Activated CD4-positive, alpha-beta T cell treated with anti-CD3 and anti-CD28 coated beads for 36 hours (primary cell): ENCODE results near the gene IMMP1L. TPM values are rescaled to one million over a fixed set of nuclear protein-coding genes. Genes with fewer than 3 reads are reported as not detected.

ENCODE experiments used
- ATAC-seq: fragments of 200-7000 bp; cut with Tn5 transposase; one replicate; pipeline ENCODE4 v1.10.0; 2021; ENCODE audit warnings: mild to moderate bottlenecking, moderate library complexity
- CTCF ChIA-PET: fragments of 350-600 bp; sonication (Branson Sonifier 250); formaldehyde crosslinking; loops from one replicate; lab custom pipeline; 2021; ENCODE audit warnings: antibody characterized with exemption; lab: Charles Lee
- POLR2A ChIA-PET: fragments of 350-600 bp; sonication (Branson Sonifier 250); formaldehyde crosslinking; loops from one replicate; lab custom pipeline; 2021; ENCODE audit warnings: antibody characterized with exemption, inconsistent platforms; lab: Charles Lee
- DNase-seq: peaks from one replicate; pipeline ENCODE4 v3.0.0-alpha.2; 2020
- H3K27ac Mint-ChIP-seq: one replicate; pipeline ENCODE4 v1.8.0; 2021; ENCODE audit warnings: mixed read lengths
- H3K27me3 Mint-ChIP-seq: one replicate; pipeline ENCODE4 v1.8.0; 2021; ENCODE audit warnings: mixed read lengths
- H3K36me3 Mint-ChIP-seq: one replicate; pipeline ENCODE4 v1.8.0; 2021; ENCODE audit warnings: low read depth, mixed read lengths
- H3K4me1 Mint-ChIP-seq: one replicate; pipeline ENCODE4 v1.8.0; 2021; ENCODE audit warnings: mixed read lengths
- H3K4me3 Mint-ChIP-seq: one replicate; pipeline ENCODE4 v1.8.0; 2021; ENCODE audit warnings: mild to moderate bottlenecking, moderate library complexity, mixed read lengths
- H3K9me3 Mint-ChIP-seq: one replicate; pipeline ENCODE4 v1.8.0; 2021; ENCODE audit warnings: low read depth, mixed read lengths
- intact Hi-C, 2 experiments: fragments of 100-400 bp; cut with DNase I in 1 of 2; cut with micrococcal nuclease in 1 of 2; formaldehyde crosslinking; loops; one replicate each; pipeline versions ENCODE4 v1.14.2 to v1.15.1; 2022 to 2024; cut with DNase I, micrococcal nuclease
- total RNA-seq, 2 experiments: library from RNA; stranded (reverse); gene quantifications; one replicate each; pipeline ENCODE4 v1.2.3, GENCODE V29; 2021

IMMP1L gene
- total RNA-seq, 2 experiments from 2014 or later, result 18.8 to 21.0 TPM

DNA sequence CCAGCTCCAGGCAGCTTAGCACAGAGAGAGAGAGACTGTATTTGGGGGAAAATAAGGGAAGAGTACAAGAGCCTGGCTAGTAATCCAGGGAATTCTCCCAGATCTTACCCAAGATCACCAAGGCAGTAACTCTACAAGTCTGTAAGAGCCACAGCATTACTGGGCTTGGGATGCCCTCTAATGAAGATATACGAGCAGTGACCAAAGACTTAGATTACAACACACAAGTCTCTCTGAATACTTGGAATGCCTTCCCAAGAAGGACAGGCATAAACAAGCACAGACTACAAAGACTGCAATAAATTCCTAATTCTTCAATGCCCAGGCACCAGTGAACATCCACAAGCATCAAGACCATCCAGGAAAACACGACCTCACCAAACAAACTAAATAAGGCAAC is 122.0 kb downstream of the IMMP1L start:
- H3K9me3 Mint-ChIP-seq, result no peaks in the 10 kb centered on the region
- intact Hi-C loops, result no loop called here
- DNase-seq, result no peak
- no peaks in the 10 kb centered on the region for H3K27me3 Mint-ChIP-seq
- ChIA-PET CTCF (no interaction called here), POLR2A (no interaction called here)
- ATAC-seq, result no peak
- peaks cover 8% of the 10 kb centered on the region for H3K36me3 Mint-ChIP-seq
- H3K27ac Mint-ChIP-seq, result no peak overlapping the region
- peaks cover 10% of the 10 kb centered on the region for H3K4me1 Mint-ChIP-seq
- no peak overlapping the region for H3K4me3 Mint-ChIP-seq

- POLR2A ChIA-PET, result no interaction called here
- ATAC-seq (no peak), DNase-seq (no peak)
- intact Hi-C loops, result no loop called here
- Mint-ChIP-seq H3K4me3 (no peak overlapping the region), H3K27me3 (no peaks in the 10 kb centered on the region), H3K9me3 (no peaks in the 10 kb centered on the region), H3K36me3 (peaks cover 4% of the 10 kb centered on the region), H3K4me1 (peaks cover 7% of the 10 kb centered on the region), H3K27ac (no peak overlapping the region)
- CTCF ChIA-PET, result no interaction called here
Measured at GRCh38 chr11:31383116-31383515, 126.3 kb downstream of the IMMP1L start.

Other genes starting within 250 kb of the IMMP1L start
- gene DCDC1, start 139.9 kb downstream of the IMMP1L start, total RNA-seq, result under 1 TPM; 0.23 to 0.32 TPM
- gene DNAJC24, start 139.8 kb downstream of the IMMP1L start, total RNA-seq, result 10 to 100 TPM; 15.3 to 26.3 TPM
- 10 to 100 TPM; 21.9 to 30.9 TPM for gene ELP4, start 145 bp upstream of the IMMP1L start, total RNA-seq